Measurements from ENCODE around the gene COQ10B. TPM values are rescaled to one million over a fixed set of nuclear protein-coding genes. Genes with fewer than 3 reads are reported as not detected.
"Not testable (repeated sequence)": the region's sequence is repeated elsewhere in the genome, so short reads cannot be mapped to it uniquely, and the experiment has no call there.

The COQ10B gene
- total RNA-seq, 1 donor from 2014 or later, result 33.9 TPM

- peaks cover 12% of the 10 kb centered on the region for H3K36me3 Mint-ChIP-seq (ENCODE audit: low read depth)
- DNase-seq (ENCODE audit: low spot score), result no peak
These were observed 7.7 kb downstream of the COQ10B start for GRCh38 chr2:197461057-197461456.

GRCh38 chr2:197464175-197464574 lies 10.8 kb downstream of the COQ10B start:
- DNase-seq (ENCODE audit: low spot score), result no peak
- Mint-ChIP-seq H3K36me3 (ENCODE audit: low read depth) (peaks cover 21% of the 10 kb centered on the region), H3K27ac (ENCODE audit: unreplicated experiment) (peak overlapping the region; percentile 59), H3K9me3 (ENCODE audit: low read depth) (no peaks in the 10 kb centered on the region), H3K4me1 (ENCODE audit: low read depth) (peaks cover 18% of the 10 kb centered on the region), H3K4me3 (ENCODE audit: unreplicated experiment) (no peak overlapping the region), H3K27me3 (ENCODE audit: low read depth) (no peaks in the 10 kb centered on the region)
- no peak for TF ChIP-seq CTCF (IDR thresholded peaks at IDR 0.05)

More at GRCh38 chr2:197461057-197461456, 7.7 kb downstream of the COQ10B start:
- Mint-ChIP-seq H3K9me3 (ENCODE audit: low read depth) (no peaks in the 10 kb centered on the region), H3K4me1 (ENCODE audit: low read depth) (peaks cover 33% of the 10 kb centered on the region), H3K27ac (ENCODE audit: unreplicated experiment) (no peak overlapping the region), H3K27me3 (ENCODE audit: low read depth) (no peaks in the 10 kb centered on the region), H3K4me3 (ENCODE audit: unreplicated experiment) (no peak overlapping the region)
- no peak for TF ChIP-seq CTCF (IDR thresholded peaks at IDR 0.05)

GRCh38 chr2:197472166-197472565 lies 18.8 kb downstream of the COQ10B start:
- Mint-ChIP-seq H3K9me3 (ENCODE audit: low read depth) (no peaks in the 10 kb centered on the region), H3K27ac (ENCODE audit: unreplicated experiment) (no peak overlapping the region), H3K36me3 (ENCODE audit: low read depth) (peaks cover 24% of the 10 kb centered on the region), H3K27me3 (ENCODE audit: low read depth) (no peaks in the 10 kb centered on the region), H3K4me1 (ENCODE audit: low read depth) (no peaks in the 10 kb centered on the region), H3K4me3 (ENCODE audit: unreplicated experiment) (no peak overlapping the region)
- TF ChIP-seq CTCF (IDR thresholded peaks at IDR 0.05), result no peak
- DNase-seq (ENCODE audit: low spot score), result no peak

GRCh38 chr2:197477797-197478196 lies 24.4 kb downstream of the COQ10B start:
- peaks cover 8% of the 10 kb centered on the region for H3K36me3 Mint-ChIP-seq (ENCODE audit: low read depth)
- DNase-seq (ENCODE audit: low spot score), result no peak
- no peaks in the 10 kb centered on the region for H3K9me3 Mint-ChIP-seq (ENCODE audit: low read depth)
- H3K27me3 Mint-ChIP-seq (ENCODE audit: low read depth), result no peaks in the 10 kb centered on the region
- no peak overlapping the region for H3K27ac Mint-ChIP-seq (ENCODE audit: unreplicated experiment)
- no peak overlapping the region for H3K4me3 Mint-ChIP-seq (ENCODE audit: unreplicated experiment)
- no peaks in the 10 kb centered on the region for H3K4me1 Mint-ChIP-seq (ENCODE audit: low read depth)
- no peak for TF ChIP-seq CTCF (IDR thresholded peaks at IDR 0.05)

- H3K27ac Mint-ChIP-seq (ENCODE audit: unreplicated experiment), result no peak overlapping the region
These were observed 27.0 kb downstream of the COQ10B start for GRCh38 chr2:197480165-197481036.

GRCh38 chr2:197484248-197484647 lies 30.9 kb downstream of the COQ10B start:
- H3K4me1 Mint-ChIP-seq (ENCODE audit: low read depth); H3K9me3 Mint-ChIP-seq (ENCODE audit: low read depth); DNase-seq (ENCODE audit: low spot score); H3K27me3 Mint-ChIP-seq (ENCODE audit: low read depth); H3K4me3 Mint-ChIP-seq (ENCODE audit: unreplicated experiment); H3K27ac Mint-ChIP-seq (ENCODE audit: unreplicated experiment): not testable (repeated sequence)
- peaks cover 27% of the 10 kb centered on the region for H3K36me3 Mint-ChIP-seq (ENCODE audit: low read depth)

More at GRCh38 chr2:197480165-197481036, 27.0 kb downstream of the COQ10B start:
- H3K4me3 Mint-ChIP-seq (ENCODE audit: unreplicated experiment), result no peak overlapping the region
- TF ChIP-seq CTCF (IDR thresholded peaks at IDR 0.05), result no peak
- DNase-seq (ENCODE audit: low spot score), result no peak
- H3K4me1 Mint-ChIP-seq (ENCODE audit: low read depth), result no peaks in the 10 kb centered on the region
- H3K9me3 Mint-ChIP-seq (ENCODE audit: low read depth), result peaks cover 7% of the 10 kb centered on the region
- H3K27me3 Mint-ChIP-seq (ENCODE audit: low read depth), result no peaks in the 10 kb centered on the region
- H3K36me3 Mint-ChIP-seq (ENCODE audit: low read depth), result peaks cover 11% of the 10 kb centered on the region
